Renal pelvis (tissue), 4 donors: ENCODE measurements around the gene CST5. TPM values are rescaled to one million over a fixed set of nuclear protein-coding genes. Genes with fewer than 3 reads are reported as not detected.
"Not testable (repeated sequence)": the region's sequence is repeated elsewhere in the genome, so short reads cannot be mapped to it uniquely, and the experiment has no call there.

Source experiments
- DNase-seq: peaks from one replicate; pipeline ENCODE4 v3.0.0-alpha.2; 2013
- polyA plus RNA-seq, 3 donors: library from polyadenylated mRNA; unstranded; fragments of 120-200 nt; gene quantifications; one replicate each; pipeline ENCODE4 v1.2.1, GENCODE V29; 2013; ENCODE audit not compliant: insufficient read length in 3 of 3

CST5 gene
- polyA plus RNA-seq, 3 donors, result 0.30 to 0.84 (median 0.30) TPM

- not testable (repeated sequence) for DNase-seq
Observed at GRCh38 chr20:23890867-23891266, 11.3 kb upstream of the CST5 start.

GRCh38 chr20:23889775-23890187, 10.2 kb upstream of the CST5 start:
- no peak for DNase-seq

GRCh38 chr20:23887856-23888255, 8.3 kb upstream of the CST5 start:
- DNase-seq, result no peak

- no peak for DNase-seq
Observed at GRCh38 chr20:23884771-23885162, 5.2 kb upstream of the CST5 start.

- no peak for DNase-seq
Observed at GRCh38 chr20:23884136-23884770, 4.7 kb upstream of the CST5 start.

- no peak for DNase-seq
Observed at GRCh38 chr20:23881371-23881770, 1.8 kb upstream of the CST5 start.

GRCh38 chr20:23880417-23880816, 869 bp upstream of the CST5 start:
- no peak for DNase-seq

- DNase-seq, result peak; percentile 39
Observed at GRCh38 chr20:23879811-23880374, 345 bp upstream of the CST5 start.

GRCh38 chr20:23878787-23879186, 761 bp downstream of the CST5 start:
- no peak for DNase-seq

- DNase-seq, result not testable (repeated sequence)
Observed at GRCh38 chr20:23878016-23878542, 1.5 kb downstream of the CST5 start.

GRCh38 chr20:23877524-23877923, 2.0 kb downstream of the CST5 start:
- DNase-seq, result no peak

- DNase-seq, result no peak
Observed at GRCh38 chr20:23875606-23876237, 3.8 kb downstream of the CST5 start.

GRCh38 chr20:23874747-23875146, 4.8 kb downstream of the CST5 start:
- DNase-seq, result no peak

GRCh38 chr20:23873370-23874015, 6.1 kb downstream of the CST5 start:
- no peak for DNase-seq

- DNase-seq, result no peak
Observed at GRCh38 chr20:23872065-23872464, 7.5 kb downstream of the CST5 start.

- no peak for DNase-seq
Observed at GRCh38 chr20:23870461-23870860, 9.1 kb downstream of the CST5 start.

GRCh38 chr20:23869520-23869919, 10.0 kb downstream of the CST5 start:
- DNase-seq, result no peak

- no peak for DNase-seq
Observed at GRCh38 chr20:23868321-23868720, 11.2 kb downstream of the CST5 start.

GRCh38 chr20:23867152-23867776, 12.3 kb downstream of the CST5 start:
- no peak for DNase-seq

GRCh38 chr20:23860771-23861170, 18.8 kb downstream of the CST5 start:
- DNase-seq, result not testable (repeated sequence)

GRCh38 chr20:23857962-23858595, 21.5 kb downstream of the CST5 start:
- peak; percentile 39 for DNase-seq

GRCh38 chr20:23856736-23857135, 22.8 kb downstream of the CST5 start:
- DNase-seq, result no peak
